CD4-positive, alpha-beta T cell treated with Interleukin-2 at 100 ng/mL for 4 hours (primary cell): ENCODE measurements around the gene ZNF609.
"Not testable (repeated sequence)": the region's sequence is repeated elsewhere in the genome, so short reads cannot be mapped to it uniquely, and the experiment has no call there.

ENCODE experiments used
- DNase-seq: peaks from one replicate; pipeline ENCODE4 v3.0.0-alpha.2; 2020; ENCODE audit warnings: low spot score

ZNF609 gene

GRCh38 chr15:64455961-64456371 is 4.4 kb upstream of the ZNF609 start:
- no peak for DNase-seq

- no peak for DNase-seq
Measured at GRCh38 chr15:64456634-64457108, 3.7 kb upstream of the ZNF609 start.

GRCh38 chr15:64459066-64459781 is 1.2 kb upstream of the ZNF609 start:
- DNase-seq, result no peak

DNA sequence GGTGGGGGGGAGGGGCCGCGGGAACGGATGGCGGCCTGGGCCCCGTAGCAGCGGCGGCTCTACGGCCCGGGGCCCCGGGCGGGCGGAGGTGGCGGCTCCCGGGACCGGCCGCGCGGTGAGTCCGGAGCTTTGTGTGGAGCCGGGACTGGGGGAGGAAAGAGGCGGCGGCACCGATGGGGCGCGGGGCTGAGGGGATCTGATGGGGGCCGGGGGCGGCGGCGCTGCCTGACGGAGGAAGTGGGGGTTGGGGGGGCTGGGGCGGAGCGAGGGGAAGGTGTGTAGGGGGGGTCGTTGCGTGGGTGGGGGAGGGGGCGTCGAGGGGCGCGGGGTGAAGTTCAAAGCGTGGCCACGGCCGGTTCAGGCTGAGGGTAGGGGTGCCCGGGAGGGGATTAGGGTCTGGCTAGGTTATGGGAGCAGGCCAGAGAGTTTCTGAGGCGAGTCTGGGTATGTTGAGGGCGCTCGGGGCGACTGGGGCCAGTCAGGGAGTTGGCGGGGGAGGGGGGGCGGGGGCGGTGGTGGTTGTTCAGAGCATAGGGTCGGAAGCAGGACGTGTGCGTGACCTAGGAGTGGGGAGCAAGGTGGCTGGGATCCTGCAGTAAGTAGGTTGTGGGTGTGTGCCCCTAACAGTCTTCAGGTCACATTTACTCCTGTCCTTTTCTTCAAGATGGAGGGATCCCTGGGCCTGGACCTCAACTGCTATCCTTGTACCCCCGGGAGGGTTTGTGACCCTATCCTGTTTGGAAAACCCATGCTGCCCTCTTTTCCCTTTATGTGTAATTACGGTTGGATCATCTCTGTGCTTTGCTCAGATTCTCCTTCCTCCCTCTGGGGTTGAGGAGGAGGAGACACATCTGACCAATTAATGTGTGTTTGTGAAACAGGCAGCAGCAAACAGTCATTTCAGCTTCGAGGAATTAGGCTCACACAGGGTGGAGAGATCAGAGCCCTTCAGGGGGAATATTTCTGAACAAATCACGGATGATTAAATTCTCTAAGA is 644 bp downstream of the ZNF609 start:
- peak; percentile 62 for DNase-seq

- DNase-seq, result peak; percentile 25
Measured at GRCh38 chr15:64461721-64462162, 1.4 kb downstream of the ZNF609 start.

- no peak for DNase-seq
Measured at GRCh38 chr15:64462492-64462891, 2.1 kb downstream of the ZNF609 start.

DNA sequence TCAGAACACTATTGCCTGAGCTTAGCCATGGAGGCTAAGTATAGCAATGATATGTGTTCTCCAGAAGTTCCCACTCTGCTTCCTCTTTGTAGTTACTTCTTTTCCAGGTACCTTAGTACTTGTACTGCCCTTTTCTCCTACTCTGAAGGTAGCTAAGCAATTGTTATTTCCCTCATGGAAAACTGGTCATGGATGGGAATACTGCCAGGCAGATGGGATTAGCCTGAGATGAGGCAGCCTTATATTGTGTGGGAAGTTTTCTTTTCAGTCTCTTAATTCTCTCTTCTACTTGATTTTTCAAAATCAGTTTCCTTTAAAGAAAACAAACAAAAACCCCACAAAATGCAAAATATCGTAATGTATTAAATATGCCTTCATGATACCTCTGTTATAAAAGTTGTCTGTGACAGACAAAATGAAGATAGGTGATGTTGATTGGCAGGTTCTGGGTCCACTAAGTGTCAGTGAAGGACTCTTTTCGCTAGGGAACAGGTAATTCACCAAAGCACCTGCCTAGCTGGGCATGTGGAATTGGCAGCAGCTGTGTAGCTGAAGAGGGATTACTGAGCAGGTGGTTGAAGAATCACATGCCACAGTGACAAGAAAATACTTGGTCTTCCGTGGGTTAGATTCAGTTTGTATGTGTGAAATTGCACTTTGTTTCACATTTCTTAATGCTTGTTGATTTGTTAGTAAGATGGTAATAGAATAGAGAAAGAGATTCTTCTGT is 4.1 kb downstream of the ZNF609 start:
- no peak for DNase-seq

DNA sequence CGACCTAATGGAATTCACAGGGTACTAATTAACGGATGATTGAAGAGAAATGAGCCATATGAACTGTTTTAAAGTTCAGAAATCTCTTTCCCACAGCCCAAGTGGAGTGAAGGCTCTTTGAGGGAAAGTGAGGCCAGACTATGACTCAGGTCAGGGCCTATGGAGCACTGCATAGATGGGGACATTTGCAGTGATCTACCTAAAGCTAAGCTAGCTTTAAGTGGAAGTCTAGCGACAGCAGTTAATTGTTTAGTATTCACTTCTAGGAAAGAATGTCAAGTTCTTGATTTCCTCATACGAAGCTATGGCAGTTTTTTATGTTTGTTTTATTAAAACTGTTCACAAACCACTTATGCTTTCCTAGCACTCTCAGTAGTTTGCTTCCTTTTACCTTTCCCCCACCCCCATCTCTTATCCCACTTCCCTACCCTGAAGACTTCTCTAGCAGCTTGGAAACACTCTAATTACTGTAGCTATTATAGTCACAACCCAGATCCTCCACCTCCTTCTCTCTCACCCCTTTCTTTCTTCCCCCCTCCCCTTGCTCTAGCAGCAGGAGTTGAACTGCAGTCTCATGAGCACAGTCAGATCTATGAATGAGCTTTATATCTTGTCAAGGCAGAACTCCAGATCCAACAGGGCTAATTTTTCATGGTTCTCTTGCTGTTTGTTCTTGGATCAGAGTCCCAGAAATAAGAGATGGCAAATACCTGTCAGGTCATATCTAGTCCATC is 6.2 kb downstream of the ZNF609 start:
- no peak for DNase-seq

GRCh38 chr15:64472161-64472560 is 11.8 kb downstream of the ZNF609 start:
- no peak for DNase-seq

DNA sequence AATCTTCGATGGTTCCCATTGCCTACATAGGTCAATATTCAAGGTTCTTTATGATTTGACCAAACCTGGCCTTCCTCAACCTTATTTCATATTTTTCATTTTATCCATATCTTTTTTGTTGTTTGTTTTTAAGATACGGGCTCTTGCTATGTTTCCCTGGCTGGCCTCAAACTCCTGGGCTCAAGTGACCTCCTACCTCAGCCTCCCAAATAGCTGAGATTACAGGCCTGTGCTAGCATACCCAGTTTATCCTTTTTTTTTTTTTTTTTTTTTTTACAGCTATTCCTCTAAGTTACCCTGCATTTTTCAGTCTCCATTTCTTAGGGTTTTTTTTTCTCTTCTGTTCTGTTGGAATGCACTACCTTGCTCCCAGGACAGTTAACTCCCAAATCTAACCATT is 14.5 kb downstream of the ZNF609 start:
- no peak for DNase-seq

- DNase-seq, result no peak
Measured at GRCh38 chr15:64476550-64476949, 16.2 kb downstream of the ZNF609 start.

- DNase-seq, result no peak
Measured at GRCh38 chr15:64478863-64479262, 18.5 kb downstream of the ZNF609 start.

- no peak for DNase-seq
Measured at GRCh38 chr15:64480891-64481290, 20.5 kb downstream of the ZNF609 start.

- DNase-seq, result no peak
Measured at GRCh38 chr15:64483749-64484148, 23.4 kb downstream of the ZNF609 start.

DNA sequence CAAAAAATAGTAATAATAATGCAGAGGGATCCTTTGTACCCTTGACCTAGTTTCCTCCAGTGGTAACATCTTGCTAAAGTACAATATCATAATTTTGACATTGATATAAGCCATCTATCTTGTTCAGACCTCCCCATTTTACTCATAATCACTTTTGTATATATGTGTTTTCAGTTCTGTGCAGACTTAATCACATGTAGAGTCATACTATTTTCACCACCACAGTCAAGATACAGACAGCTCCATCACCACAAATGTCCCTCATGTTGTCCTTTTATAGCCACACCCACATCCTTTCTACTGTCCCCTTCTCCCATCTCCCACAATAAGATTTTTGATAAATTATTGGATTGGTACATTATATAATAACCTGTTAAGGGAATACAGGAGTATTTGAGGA is 25.4 kb downstream of the ZNF609 start:
- no peak for DNase-seq

GRCh38 chr15:64490598-64491259 is 30.4 kb downstream of the ZNF609 start:
- DNase-seq, result no peak

- DNase-seq, result no peak
Measured at GRCh38 chr15:64493641-64494040, 33.3 kb downstream of the ZNF609 start.

DNA sequence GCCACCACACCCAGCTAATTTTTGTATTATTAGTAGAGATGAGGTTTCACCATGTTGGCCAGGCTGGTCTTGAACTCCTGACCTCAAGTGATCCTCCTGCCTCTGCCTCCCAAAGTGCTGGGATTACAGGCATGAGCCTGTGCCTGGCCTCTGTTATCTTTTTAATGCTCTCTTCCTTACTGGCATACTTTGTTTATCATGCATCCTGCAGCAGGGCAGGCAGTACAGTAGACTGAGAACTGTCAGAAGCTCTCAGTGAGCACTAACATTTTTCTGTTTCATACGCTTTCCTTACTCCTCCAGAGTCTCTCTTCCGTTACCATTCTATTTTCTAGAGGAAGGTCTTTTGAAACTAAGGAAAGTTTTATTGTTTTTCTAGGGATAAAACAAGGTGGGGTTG is 35.6 kb downstream of the ZNF609 start:
- DNase-seq, result not testable (repeated sequence)

DNA sequence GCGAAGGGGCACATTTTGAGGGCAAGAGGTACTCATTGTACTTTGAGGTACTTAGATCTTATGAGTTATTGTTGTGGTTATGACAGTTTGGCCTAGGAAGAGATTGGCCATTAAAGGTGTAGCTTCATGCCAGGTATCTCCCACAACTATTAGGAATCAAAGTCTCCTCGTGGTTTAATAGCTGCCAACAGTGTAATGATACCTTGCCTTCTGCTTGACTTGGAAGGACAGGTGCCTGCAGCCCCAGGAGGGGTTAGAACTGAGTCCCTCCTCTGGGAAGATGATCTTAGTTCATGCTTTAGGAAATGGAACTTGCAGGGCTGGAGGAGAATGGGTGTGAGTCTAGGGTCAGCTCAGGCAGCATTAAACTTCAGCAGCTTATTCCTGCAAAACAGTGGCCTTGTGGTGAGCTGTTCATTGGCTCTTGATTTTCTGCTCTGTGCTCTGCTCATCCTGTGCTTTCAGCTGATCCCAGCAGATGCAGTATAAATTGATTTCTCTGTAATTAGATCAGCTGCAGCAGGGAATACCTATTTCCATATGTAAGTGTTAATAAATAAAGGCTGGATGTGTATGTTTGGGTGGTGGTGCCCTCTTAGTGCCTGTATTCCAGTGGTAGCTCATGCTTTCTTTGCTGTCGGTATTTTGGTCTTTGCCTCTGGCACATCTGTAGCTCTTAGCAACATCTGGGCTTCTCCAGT is 40.5 kb downstream of the ZNF609 start:
- DNase-seq, result no peak

DNA sequence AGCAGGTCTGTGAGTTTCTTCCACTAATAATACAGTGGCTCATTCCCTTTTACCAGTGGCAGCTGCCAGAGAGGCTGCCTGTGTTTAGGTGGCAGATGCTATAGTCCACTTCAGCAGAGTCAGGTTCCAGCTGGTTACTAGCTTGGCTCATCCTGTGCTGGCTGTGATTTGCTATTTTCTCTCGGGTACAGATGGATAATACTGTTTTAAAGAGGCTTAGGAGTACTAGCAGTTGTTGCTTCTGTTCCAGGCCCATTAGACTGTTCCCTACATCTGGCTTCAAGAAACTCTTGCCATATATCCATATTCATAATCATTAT is 41.0 kb downstream of the ZNF609 start:
- DNase-seq, result no peak

GRCh38 chr15:64502151-64502550 is 41.8 kb downstream of the ZNF609 start:
- no peak for DNase-seq
